Endothelial cell of umbilical vein (primary cell): Measurements from ENCODE around the gene ARHGEF16. TPM values are rescaled to one million over a fixed set of nuclear protein-coding genes. Genes with fewer than 3 reads are reported as not detected.

Experiments used
- BruUV-seq: library from RNA; stranded (reverse); fragments of 400-500 nt; replicated peaks from 2 replicates; lab custom pipeline; 2021; lab: Mats Ljungman, UMichigan
- CTCF ChIA-PET: fragments of 300-600, 350-600 bp; sonication (Branson Sonifier 250); formaldehyde crosslinking; loops from one replicate; lab custom pipeline; 2021; ENCODE audit warnings: antibody characterized with exemption, inconsistent platforms; lab: Charles Lee
- POLR2A ChIA-PET: fragments of 300-600, 350-600 bp; sonication (Branson Sonifier 250); formaldehyde crosslinking; loops from one replicate; lab custom pipeline; 2021; ENCODE audit warnings: antibody characterized with exemption, inconsistent platforms; lab: Charles Lee
- DNase-seq: peaks from one replicate; pipeline ENCODE4 v3.0.0-alpha.2; 2011; ENCODE audit warnings: low read depth, low spot score
- FAIRE-seq: peaks from 2 replicates; lab custom pipeline; 2011; peaks lifted over from hg19 to GRCh38; lab: Jason Lieb, UNC
- H2AFZ ChIP-seq: 2 replicates; pipeline ENCODE4 v1.6.0; 2012; ENCODE audit warnings: low read depth, low read length, control low read depth, inconsistent platforms
- H3K27ac ChIP-seq: 2 replicates; pipeline ENCODE4 v1.5.1; 2011; ENCODE audit warnings: low read depth, mild to moderate bottlenecking, control low read depth, low read length, moderate library complexity; ENCODE audit not compliant: insufficient read depth
- H3K27me3 ChIP-seq, 2 experiments: 2 replicates each; pipeline versions ENCODE4 v1.6.0 to v1.6.1; 2011; ENCODE audit warnings: low read length in 2 of 2, mixed read lengths in 1 of 2; ENCODE audit not compliant: control insufficient read depth in 2 of 2, insufficient read depth in 2 of 2
- H3K36me3 ChIP-seq, 2 experiments: 2 replicates in 1 of 2; 3 replicates in 1 of 2; pipeline ENCODE4 v1.5.1; 2011; ENCODE audit warnings: low read length in 2 of 2, mild to moderate bottlenecking in 1 of 2, moderate library complexity in 1 of 2; ENCODE audit not compliant: control insufficient read depth in 2 of 2, insufficient read depth in 2 of 2; ENCODE audit errors: extremely low read depth in 1 of 2
- H3K4me1 ChIP-seq: 3 replicates; pipeline ENCODE4 v1.5.1; 2011; ENCODE audit warnings: mild to moderate bottlenecking, low read length; ENCODE audit not compliant: control insufficient read depth, insufficient read depth; ENCODE audit errors: extremely low read depth
- H3K4me2 ChIP-seq: 2 replicates; pipeline ENCODE4 v1.6.1; 2011; ENCODE audit warnings: low read length, control low read depth, mixed read lengths; ENCODE audit not compliant: insufficient read depth
- H3K4me3 ChIP-seq, 3 experiments: fragments of 200-600 bp in 1 of 3; sonication (generic), shearing (Covaris generic) in 1 of 3; replicated peaks in 1 of 3; 2 replicates each; pipeline ENCODE4 v1.5.1; 2011 to 2016; ENCODE audit warnings: control low read depth in 3 of 3, low read length in 3 of 3, mild to moderate bottlenecking in 2 of 3, inconsistent platforms in 1 of 3, low read depth in 1 of 3, moderate library complexity in 1 of 3; ENCODE audit not compliant: insufficient read depth in 1 of 3
- H3K79me2 ChIP-seq: 2 replicates; pipeline ENCODE4 v1.6.0; 2012; ENCODE audit warnings: low read length, inconsistent platforms; ENCODE audit not compliant: control insufficient read depth, insufficient read depth
- H3K9ac ChIP-seq: replicated peaks from 2 replicates; pipeline ENCODE3; 2011; ENCODE audit warnings: low read length, control low read depth; ENCODE audit not compliant: insufficient read depth; ENCODE audit errors: extremely low read depth
- H3K9me1 ChIP-seq: replicated peaks from 3 replicates; pipeline ENCODE4 v1.6.0; 2011; ENCODE audit warnings: mild to moderate bottlenecking, low read length; ENCODE audit not compliant: control insufficient read depth, insufficient read depth; ENCODE audit errors: extremely low read depth
- H3K9me3 ChIP-seq: replicated peaks from 2 replicates; pipeline ENCODE4 v1.5.1; 2012; ENCODE audit warnings: low read length, inconsistent platforms; ENCODE audit not compliant: control insufficient read depth, insufficient read depth
- H4K20me1 ChIP-seq: replicated peaks from 2 replicates; pipeline ENCODE3; 2011; ENCODE audit warnings: mild to moderate bottlenecking, low read length; ENCODE audit not compliant: control insufficient read depth, insufficient read depth; ENCODE audit errors: extremely low read depth
- EZH2 ChIP-seq: IDR thresholded peaks from 2 replicates; pipeline ENCODE4 v1.6.1; 2012; ENCODE audit warnings: borderline replicate concordance, low read depth, mild to moderate bottlenecking, moderate library complexity, low read length, inconsistent platforms; ENCODE audit not compliant: severe bottlenecking
- FOS ChIP-seq: IDR thresholded peaks from 2 replicates; pipeline ENCODE4 v1.6.1; 2011; ENCODE audit warnings: mild to moderate bottlenecking, low read length, moderate library complexity, borderline replicate concordance; ENCODE audit not compliant: insufficient read depth
- GATA2 ChIP-seq: IDR thresholded peaks from 2 replicates; pipeline ENCODE4 v1.7.0; 2011; ENCODE audit warnings: low read depth, mild to moderate bottlenecking, moderate library complexity, mixed read lengths, low read length; ENCODE audit not compliant: insufficient read length, insufficient read depth
- JUN ChIP-seq: IDR thresholded peaks from 2 replicates; pipeline ENCODE4 v1.6.1; 2011; ENCODE audit warnings: borderline replicate concordance, low read depth; ENCODE audit not compliant: insufficient read length, insufficient read depth
- MYC ChIP-seq: IDR thresholded peaks from one replicate; pipeline ENCODE4 v1.6.1; 2011; ENCODE audit warnings: mild to moderate bottlenecking, low read depth, low read length
- POLR2AphosphoS5 ChIP-seq: IDR thresholded peaks from 2 replicates; pipeline ENCODE4 v1.6.1; 2012; ENCODE audit warnings: low read depth, mild to moderate bottlenecking, control low read depth, low read length, moderate library complexity; ENCODE audit not compliant: insufficient read depth
- dilution Hi-C: fragments of 300-500 bp; cut with MboI; formaldehyde crosslinking; loops from one replicate; pipeline ENCODE4 v1.15.0; 2019; ENCODE audit warnings: low sequenced_read_pairs; ENCODE audit not compliant: extremely low pct_ligation_motif_present
- intact Hi-C: fragments of 100-400 bp; cut with micrococcal nuclease; formaldehyde crosslinking; loops from one replicate; pipeline ENCODE4 v1.10.0; 2022
- polyA plus RNA-seq, 4 experiments: library from polyadenylated mRNA; depleted of rRNA in 3 of 4; stranded (reverse) in 3 of 4; unstranded in 1 of 4; fragments of >200 nt; gene quantifications; 2 replicates each; pipeline versions ENCODE4 v1.2.1 to v1.2.3, GENCODE V29; 2011 to 2012; ENCODE audit warnings: missing spikeins in 1 of 4
- total RNA-seq: library from RNA; stranded (reverse); gene quantifications from 2 replicates; pipeline ENCODE4 v1.2.3, GENCODE V29; 2021
- TF ChIP-seq, protein P1 (sequence below), 2 donors: IDR thresholded peaks; 1 replicate in 1 of 2; 2 replicates in 1 of 2; pipeline ENCODE4 v1.5.1; 2011; ENCODE audit warnings: low read length in 2 of 2, mild to moderate bottlenecking in 2 of 2, moderate library complexity in 2 of 2, control low read depth in 1 of 2, inconsistent platforms in 1 of 2, low read depth in 1 of 2; ENCODE audit not compliant: insufficient read depth in 1 of 2; ENCODE audit errors: extremely low read depth in 1 of 2

Gene ARHGEF16
- total and polyA plus RNA-seq, 2 donors (not counting 3 experiments of a cell fraction or from before 2014, with no cell fraction given), result 0.52 to 1.3 TPM

DNA sequence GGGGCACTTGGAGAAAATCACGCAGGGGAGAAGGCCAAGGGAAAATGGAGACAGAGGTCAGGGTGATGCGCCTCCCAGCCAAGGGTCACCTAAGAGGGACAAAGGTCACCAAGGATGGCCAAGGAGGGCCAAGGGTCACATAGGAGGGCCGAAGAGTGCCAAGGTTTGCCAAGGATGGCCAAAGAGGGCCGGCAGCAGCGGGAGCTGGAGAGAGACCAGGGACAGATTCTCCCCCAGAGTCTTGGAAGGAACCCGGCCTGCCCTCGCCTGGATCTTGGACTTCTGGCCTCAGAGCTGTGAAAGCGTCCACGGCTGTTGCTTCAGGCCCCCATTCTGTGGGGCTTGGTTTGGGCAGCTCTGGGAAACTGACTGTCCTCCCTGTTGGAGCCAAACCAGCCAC, 25.6 kb upstream of the ARHGEF16 start:
- DNase-seq, result no peak
- no peak for FAIRE-seq
- H3K9me3 ChIP-seq, result no peaks in the 10 kb centered on the region
- H3K27me3 ChIP-seq, result no peaks in the 10 kb centered on the region
- ChIA-PET CTCF (no interaction called here), POLR2A (no interaction called here)
- intact Hi-C loops (loop anchor here (10.0 kb wide), 1 partner anchor 1234 kb away; the partner anchor contains the start of gene FAAP20), dilution Hi-C loops (no loop called here)
- no peak overlapping the region for H3K27ac ChIP-seq
- H4K20me1 ChIP-seq, result no peaks in the 10 kb centered on the region
- H3K4me2 ChIP-seq, result no peak overlapping the region
- no peaks in the 10 kb centered on the region for H3K4me1 ChIP-seq
- H2AFZ ChIP-seq, result no peak overlapping the region
- no peak overlapping the region for H3K4me3 ChIP-seq
- no peaks in the 10 kb centered on the region for H3K36me3 ChIP-seq
- H3K9ac ChIP-seq, result no peak overlapping the region
- TF ChIP-seq EZH2 (no peak), MYC (no peak), POLR2AphosphoS5 (no peak)
- BruUV-seq, result no TSS peak
- no peaks in the 10 kb centered on the region for H3K79me2 ChIP-seq
- no peaks in the 10 kb centered on the region for H3K9me1 ChIP-seq

DNA sequence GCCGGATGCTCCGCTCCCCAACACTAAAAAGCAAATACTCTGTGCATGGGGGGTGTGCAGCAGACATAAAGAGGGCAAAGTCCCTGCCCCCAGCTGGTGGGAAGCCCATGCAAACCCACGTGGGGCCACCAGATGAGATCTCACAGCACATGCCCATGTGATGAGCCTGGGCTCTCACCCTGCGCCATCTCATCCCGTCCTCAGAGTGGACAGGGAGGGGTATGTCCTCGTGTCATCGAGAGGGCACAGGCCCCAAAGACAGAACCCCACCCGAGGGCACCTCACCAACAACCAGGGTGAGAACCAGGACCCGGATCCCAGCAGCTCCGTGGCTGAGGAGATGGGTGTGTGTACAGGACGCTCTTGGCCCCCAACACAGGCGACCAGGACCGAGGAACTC, 25.1 kb upstream of the ARHGEF16 start:
- no TSS peak for BruUV-seq
- no peaks in the 10 kb centered on the region for H3K4me1 ChIP-seq
- H3K27ac ChIP-seq, result no peak overlapping the region
- FAIRE-seq (no peak), DNase-seq (no peak)
- no peak overlapping the region for H2AFZ ChIP-seq
- H3K27me3 ChIP-seq, result no peaks in the 10 kb centered on the region
- ChIA-PET POLR2A (no interaction called here), CTCF (no interaction called here)
- no peaks in the 10 kb centered on the region for H3K36me3 ChIP-seq
- no peak overlapping the region for H3K9ac ChIP-seq
- intact Hi-C loops, result loop anchor here (10.0 kb wide), 1 partner anchor 1235 kb away; the partner anchor contains the start of gene FAAP20
- H3K9me3 ChIP-seq, result no peaks in the 10 kb centered on the region
- no peaks in the 10 kb centered on the region for H3K79me2 ChIP-seq
- TF ChIP-seq FOS (no peak), EZH2 (no peak), GATA2 (no peak), JUN (no peak), MYC (no peak)
- TF ChIP-seq, protein P1, sequence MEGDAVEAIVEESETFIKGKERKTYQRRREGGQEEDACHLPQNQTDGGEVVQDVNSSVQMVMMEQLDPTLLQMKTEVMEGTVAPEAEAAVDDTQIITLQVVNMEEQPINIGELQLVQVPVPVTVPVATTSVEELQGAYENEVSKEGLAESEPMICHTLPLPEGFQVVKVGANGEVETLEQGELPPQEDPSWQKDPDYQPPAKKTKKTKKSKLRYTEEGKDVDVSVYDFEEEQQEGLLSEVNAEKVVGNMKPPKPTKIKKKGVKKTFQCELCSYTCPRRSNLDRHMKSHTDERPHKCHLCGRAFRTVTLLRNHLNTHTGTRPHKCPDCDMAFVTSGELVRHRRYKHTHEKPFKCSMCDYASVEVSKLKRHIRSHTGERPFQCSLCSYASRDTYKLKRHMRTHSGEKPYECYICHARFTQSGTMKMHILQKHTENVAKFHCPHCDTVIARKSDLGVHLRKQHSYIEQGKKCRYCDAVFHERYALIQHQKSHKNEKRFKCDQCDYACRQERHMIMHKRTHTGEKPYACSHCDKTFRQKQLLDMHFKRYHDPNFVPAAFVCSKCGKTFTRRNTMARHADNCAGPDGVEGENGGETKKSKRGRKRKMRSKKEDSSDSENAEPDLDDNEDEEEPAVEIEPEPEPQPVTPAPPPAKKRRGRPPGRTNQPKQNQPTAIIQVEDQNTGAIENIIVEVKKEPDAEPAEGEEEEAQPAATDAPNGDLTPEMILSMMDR (IDR thresholded peaks at IDR 0.05; ENCODE audit: extremely low read depth in 1 of 2, insufficient read depth in 1 of 2, low read depth in 1 of 2, low read length in 2 of 2), result no peak
- dilution Hi-C loops, result no loop called here
- no peak overlapping the region for H3K4me3 ChIP-seq
- H3K4me2 ChIP-seq, result no peak overlapping the region
- H3K9me1 ChIP-seq, result no peaks in the 10 kb centered on the region
- H4K20me1 ChIP-seq, result no peaks in the 10 kb centered on the region
